ENCODE results near the gene RNF182.

- TF ChIP-seq ZNF274 (IDR thresholded peaks at IDR 0.05; ENCODE audit: low read depth, low read length) (no peak), SUZ12 (IDR thresholded peaks at IDR 0.05; ENCODE audit: extremely low read depth, insufficient read depth, insufficient read length) (no peak), YY1 (IDR thresholded peaks at IDR 0.05; ENCODE audit: insufficient read depth, insufficient read length) (no peak)
These were observed 405 bp upstream of the RNF182 start for GRCh38 chr6:13924146-13924948.

All from NT2/D1 (cell line).